Activated CD8-positive, alpha-beta T cell treated with anti-CD3 and anti-CD28 coated beads, Interleukin-2, amount 10 ng/mL, durations not matched to agents 7 days and 5 days (primary cell): ENCODE measurements around the gene GALNT15. TPM values are rescaled to one million over a fixed set of nuclear protein-coding genes. Genes with fewer than 3 reads are reported as not detected.

Source experiments
- ATAC-seq: fragments of 150-1000 bp; cut with Tn5 transposase; one replicate; pipeline ENCODE4 v1.10.0; 2021; ENCODE audit warnings: moderate library complexity
- CTCF ChIA-PET: fragments of 350-600 bp; sonication (Branson Sonifier 250); formaldehyde crosslinking; loops from one replicate; lab custom pipeline; 2021; ENCODE audit warnings: antibody characterized with exemption; lab: Charles Lee
- POLR2A ChIA-PET: fragments of 350-600 bp; sonication (Branson Sonifier 250); formaldehyde crosslinking; loops from one replicate; lab custom pipeline; 2021; ENCODE audit warnings: antibody characterized with exemption; lab: Charles Lee
- DNase-seq: peaks from one replicate; pipeline ENCODE4 v3.0.0-alpha.2; 2020
- H3K27ac Mint-ChIP-seq: one replicate; pipeline ENCODE4 v1.8.0; 2021; ENCODE audit warnings: mild to moderate bottlenecking, mixed read lengths
- H3K27me3 Mint-ChIP-seq: one replicate; pipeline ENCODE4 v1.8.0; 2021; ENCODE audit warnings: low read depth, mixed read lengths
- H3K36me3 Mint-ChIP-seq: one replicate; pipeline ENCODE4 v1.8.0; 2021; ENCODE audit warnings: low read depth, mixed read lengths
- H3K4me1 Mint-ChIP-seq: one replicate; pipeline ENCODE4 v1.8.0; 2021; ENCODE audit warnings: low read depth, mixed read lengths
- H3K4me3 Mint-ChIP-seq: one replicate; pipeline ENCODE4 v1.8.0; 2021; ENCODE audit warnings: mild to moderate bottlenecking, mixed read lengths
- H3K9me3 Mint-ChIP-seq: one replicate; pipeline ENCODE4 v1.8.0; 2022; ENCODE audit warnings: mixed read lengths; ENCODE audit not compliant: insufficient read depth
- total RNA-seq, 2 experiments: library from RNA; stranded (reverse); gene quantifications; one replicate each; pipeline ENCODE4 v1.2.3, GENCODE V29; 2021

Gene GALNT15
- total RNA-seq, 2 experiments from 2014 or later = not detected

DNA sequence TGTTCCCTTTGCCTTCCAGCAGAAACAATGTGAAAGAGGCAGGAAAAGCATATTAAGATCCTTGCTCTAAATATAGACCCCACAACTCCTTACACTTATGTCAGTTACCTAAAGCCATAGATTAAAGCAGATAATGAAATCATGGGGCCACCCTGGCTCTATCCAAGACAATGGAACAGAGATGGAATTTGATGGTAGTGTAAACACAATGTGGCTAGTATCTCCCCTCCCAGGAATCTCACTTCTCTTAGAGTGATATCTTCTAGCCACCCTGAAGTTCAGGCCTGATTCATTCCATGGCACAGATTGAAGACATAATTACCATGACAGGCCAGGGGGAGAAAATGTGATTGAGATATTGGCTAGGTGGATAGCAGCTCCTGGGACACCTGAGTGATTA lies 32.6 kb downstream of the GALNT15 start:
- Mint-ChIP-seq H3K4me1 (peaks cover 6% of the 10 kb centered on the region), H3K27me3 (peaks cover 6% of the 10 kb centered on the region)
- POLR2A ChIA-PET = interaction anchor here (0.5 kb wide), 1 partner anchor 357 kb away, joined by 4 read pairs; no protein-coding TSS in a partner anchor

GRCh38 chr3:16211176-16211904 lies 36.9 kb downstream of the GALNT15 start:
- H3K4me3 Mint-ChIP-seq = no peak overlapping the region
- H3K36me3 Mint-ChIP-seq = no peaks in the 10 kb centered on the region
- no peak for DNase-seq
- ATAC-seq = no peak
- H3K27ac Mint-ChIP-seq = no peak overlapping the region
- H3K4me1 Mint-ChIP-seq = no peaks in the 10 kb centered on the region
- CTCF ChIA-PET = no interaction called here
- H3K27me3 Mint-ChIP-seq = peaks cover 4% of the 10 kb centered on the region
- POLR2A ChIA-PET = no interaction called here
- no peaks in the 10 kb centered on the region for H3K9me3 Mint-ChIP-seq

More for the DNA sequence above, 32.6 kb downstream of the GALNT15 start:
- Mint-ChIP-seq H3K27ac (no peak overlapping the region), H3K4me3 (no peak overlapping the region), H3K36me3 (no peaks in the 10 kb centered on the region), H3K9me3 (no peaks in the 10 kb centered on the region)
- ATAC-seq (no peak), DNase-seq (no peak)
- CTCF ChIA-PET = no interaction called here

DNA sequence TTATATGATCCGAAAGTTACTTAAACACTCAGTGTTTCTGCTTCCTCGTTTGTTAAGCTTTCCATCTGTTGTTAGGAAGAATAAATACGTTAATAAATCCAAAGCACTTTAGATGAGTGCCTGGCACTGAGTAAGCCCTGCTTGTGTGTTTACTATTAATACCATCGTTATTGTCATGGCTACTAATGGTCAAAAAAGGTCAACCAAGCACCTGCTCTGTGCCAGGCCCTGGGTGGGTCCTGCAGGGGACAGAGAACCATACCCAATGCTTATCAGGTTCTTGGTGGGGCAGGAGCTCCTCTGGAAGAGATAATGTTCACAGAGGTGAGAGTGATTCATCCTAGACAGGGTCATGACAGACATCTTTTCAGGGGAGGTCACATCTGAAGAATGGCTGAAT lies 39.9 kb downstream of the GALNT15 start:
- no peaks in the 10 kb centered on the region for H3K36me3 Mint-ChIP-seq
- H3K27ac Mint-ChIP-seq = no peak overlapping the region
- ATAC-seq (no peak), DNase-seq (no peak)
- peaks cover 7% of the 10 kb centered on the region for H3K27me3 Mint-ChIP-seq
- no peaks in the 10 kb centered on the region for H3K9me3 Mint-ChIP-seq
- no peaks in the 10 kb centered on the region for H3K4me1 Mint-ChIP-seq
- POLR2A ChIA-PET = no interaction called here
- H3K4me3 Mint-ChIP-seq = no peak overlapping the region
- CTCF ChIA-PET = interaction anchor here (0.8 kb wide), 1 partner anchor 165 kb away, joined by 3 read pairs; no protein-coding TSS in a partner anchor

DNA sequence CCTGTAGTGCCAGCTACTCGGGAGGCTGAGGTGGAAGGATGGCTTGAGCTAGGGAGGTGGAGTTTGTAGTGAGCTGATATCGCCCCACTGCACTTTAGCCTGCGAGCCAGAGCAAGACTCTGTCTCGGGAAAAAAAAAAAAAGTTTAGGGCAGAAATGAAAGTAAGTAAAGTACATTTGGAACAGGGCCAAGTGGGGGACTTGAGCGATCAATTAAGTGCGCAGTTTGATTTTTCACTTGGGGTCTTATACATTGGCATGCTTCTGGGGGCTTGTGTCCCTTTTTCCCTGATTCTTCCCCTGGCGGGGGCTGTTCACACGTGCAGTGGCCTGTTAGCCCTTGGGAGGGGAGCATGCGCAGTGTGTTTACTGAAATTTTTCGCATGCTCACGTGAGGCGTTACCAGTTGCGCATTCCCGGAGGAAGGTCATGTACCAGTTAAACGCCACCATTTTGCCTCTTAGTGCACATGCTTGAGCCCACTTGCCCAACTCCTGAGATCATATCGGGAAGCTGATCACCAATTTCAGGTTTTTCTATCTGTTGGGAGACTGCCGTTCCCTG lies 42.0 kb downstream of the GALNT15 start:
- no peak overlapping the region for H3K27ac Mint-ChIP-seq
- peaks cover 5% of the 10 kb centered on the region for H3K27me3 Mint-ChIP-seq
- H3K36me3 Mint-ChIP-seq = no peaks in the 10 kb centered on the region
- ChIA-PET POLR2A (no interaction called here), CTCF (no interaction called here)
- H3K4me3 Mint-ChIP-seq = no peak overlapping the region
- ATAC-seq (no peak), DNase-seq (no peak)
- H3K4me1 Mint-ChIP-seq = no peaks in the 10 kb centered on the region
- H3K9me3 Mint-ChIP-seq = no peaks in the 10 kb centered on the region

- Mint-ChIP-seq H3K36me3 (no peaks in the 10 kb centered on the region), H3K4me1 (peaks cover 2% of the 10 kb centered on the region), H3K27ac (no peak overlapping the region), H3K9me3 (no peaks in the 10 kb centered on the region), H3K4me3 (no peak overlapping the region), H3K27me3 (peaks cover 5% of the 10 kb centered on the region)
- ChIA-PET POLR2A (no interaction called here), CTCF (no interaction called here)
- ATAC-seq = no peak
- no peak for DNase-seq
Measured at GRCh38 chr3:16219777-16220176, 45.3 kb downstream of the GALNT15 start.

GRCh38 chr3:16221990-16222389 lies 47.5 kb downstream of the GALNT15 start:
- CTCF ChIA-PET = no interaction called here
- no peak for ATAC-seq

DNA sequence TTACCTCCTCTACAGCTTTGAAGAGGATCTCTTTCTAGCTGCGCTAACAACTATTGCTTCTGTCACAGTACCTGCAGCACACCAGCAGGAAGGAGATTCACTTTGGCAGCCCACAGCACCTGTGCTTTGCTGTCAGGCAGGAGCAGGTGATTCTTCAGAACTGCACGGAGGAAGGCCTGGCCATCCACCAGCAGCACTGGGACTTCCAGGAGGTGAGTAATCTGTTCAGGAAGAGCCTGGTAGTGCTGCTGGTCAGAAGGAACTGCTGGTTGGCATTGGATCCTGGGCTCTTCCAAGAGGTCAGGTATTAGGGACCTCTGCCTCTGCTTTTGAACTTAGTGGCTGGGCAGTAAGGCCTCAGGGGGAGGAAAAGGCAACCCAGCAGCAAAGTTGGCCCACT lies 48.1 kb downstream of the GALNT15 start:
- ChIA-PET POLR2A (no interaction called here), CTCF (no interaction called here)
- DNase-seq (no peak), ATAC-seq (no peak)
- Mint-ChIP-seq H3K4me1 (peaks cover 2% of the 10 kb centered on the region), H3K4me3 (no peak overlapping the region), H3K9me3 (no peaks in the 10 kb centered on the region), H3K36me3 (no peaks in the 10 kb centered on the region), H3K27me3 (peaks cover 3% of the 10 kb centered on the region), H3K27ac (no peak overlapping the region)

More at GRCh38 chr3:16221990-16222389, 47.5 kb downstream of the GALNT15 start:
- Mint-ChIP-seq H3K36me3 (no peaks in the 10 kb centered on the region), H3K9me3 (no peaks in the 10 kb centered on the region), H3K27me3 (peaks cover 3% of the 10 kb centered on the region), H3K27ac (no peak overlapping the region), H3K4me3 (no peak overlapping the region), H3K4me1 (peaks cover 2% of the 10 kb centered on the region)
- DNase-seq = no peak
- POLR2A ChIA-PET = no interaction called here

GRCh38 chr3:16224325-16224724 lies 49.8 kb downstream of the GALNT15 start:
- POLR2A ChIA-PET = no interaction called here
- DNase-seq (no peak), ATAC-seq (no peak)
- H3K4me1 Mint-ChIP-seq = peaks cover 2% of the 10 kb centered on the region
- no peaks in the 10 kb centered on the region for H3K9me3 Mint-ChIP-seq
- no peak overlapping the region for H3K27ac Mint-ChIP-seq
- CTCF ChIA-PET = no interaction called here
- no peaks in the 10 kb centered on the region for H3K36me3 Mint-ChIP-seq
- H3K4me3 Mint-ChIP-seq = no peak overlapping the region
- peaks cover 6% of the 10 kb centered on the region for H3K27me3 Mint-ChIP-seq

- Mint-ChIP-seq H3K4me3 (no peak overlapping the region), H3K27ac (no peak overlapping the region), H3K9me3 (no peaks in the 10 kb centered on the region), H3K36me3 (no peaks in the 10 kb centered on the region), H3K4me1 (peaks cover 2% of the 10 kb centered on the region), H3K27me3 (peaks cover 12% of the 10 kb centered on the region)
- POLR2A ChIA-PET = no interaction called here
- ATAC-seq = no peak
- no peak for DNase-seq
- CTCF ChIA-PET = interaction anchor here (1.2 kb wide), 1 partner anchor 20 kb away, joined by 3 read pairs; no protein-coding TSS in a partner anchor
Measured at GRCh38 chr3:16227566-16227965, 53.1 kb downstream of the GALNT15 start.

GRCh38 chr3:16229681-16230080 lies 55.2 kb downstream of the GALNT15 start:
- CTCF ChIA-PET = no interaction called here
- no peak overlapping the region for H3K4me3 Mint-ChIP-seq
- POLR2A ChIA-PET = no interaction called here
- no peak for DNase-seq
- H3K27me3 Mint-ChIP-seq = peaks cover 12% of the 10 kb centered on the region
- H3K36me3 Mint-ChIP-seq = no peaks in the 10 kb centered on the region
- H3K9me3 Mint-ChIP-seq = no peaks in the 10 kb centered on the region
- no peak for ATAC-seq
- H3K4me1 Mint-ChIP-seq = no peaks in the 10 kb centered on the region
- H3K27ac Mint-ChIP-seq = no peak overlapping the region

DNA sequence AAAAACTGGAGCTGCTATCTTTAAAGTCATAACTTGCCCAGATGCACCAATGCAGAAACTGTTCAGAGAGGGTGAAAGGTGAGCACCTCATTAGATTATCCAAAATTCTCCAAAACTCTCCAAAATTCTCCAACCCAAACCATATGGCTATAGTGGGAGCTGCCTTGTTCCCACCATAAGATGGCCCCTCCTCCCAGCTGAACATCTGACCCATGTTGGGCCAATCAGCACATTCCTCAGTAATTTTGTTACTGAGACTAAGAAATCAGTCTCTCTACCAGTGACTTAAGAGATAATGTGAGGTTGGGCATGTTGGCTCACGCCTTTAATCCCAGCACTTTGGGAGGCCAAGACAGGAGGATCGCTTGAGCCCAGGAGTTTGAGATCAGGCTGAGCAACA lies 57.5 kb downstream of the GALNT15 start:
- no peaks in the 10 kb centered on the region for H3K9me3 Mint-ChIP-seq
- no peaks in the 10 kb centered on the region for H3K4me1 Mint-ChIP-seq
- ChIA-PET POLR2A (no interaction called here), CTCF (no interaction called here)
- H3K4me3 Mint-ChIP-seq = no peak overlapping the region
- H3K27me3 Mint-ChIP-seq = peaks cover 12% of the 10 kb centered on the region
- H3K36me3 Mint-ChIP-seq = no peaks in the 10 kb centered on the region
- ATAC-seq = no peak
- no peak for DNase-seq
- no peak overlapping the region for H3K27ac Mint-ChIP-seq

- ChIA-PET POLR2A (no interaction called here), CTCF (no interaction called here)
- Mint-ChIP-seq H3K27me3 (peaks cover 7% of the 10 kb centered on the region), H3K4me1 (no peaks in the 10 kb centered on the region), H3K27ac (no peak overlapping the region), H3K9me3 (no peaks in the 10 kb centered on the region), H3K36me3 (no peaks in the 10 kb centered on the region), H3K4me3 (no peak overlapping the region)
- no peak for DNase-seq
- no peak for ATAC-seq
Measured at GRCh38 chr3:16233806-16234205, 59.3 kb downstream of the GALNT15 start.
